HG03460 (cell line): ENCODE measurements around the gene THRB.

Experiments
- ATAC-seq: cut with Tn5 transposase; IDR thresholded peaks from one replicate; pipeline ENCODE4 v1.9.1; 2021; ENCODE audit not compliant: unreplicated experiment

Gene THRB

GRCh38 chr3:24492971-24493551 lies 1.6 kb downstream of the THRB start:
- ATAC-seq: no peak

GRCh38 chr3:24490151-24490550 lies 4.5 kb downstream of the THRB start:
- no peak for ATAC-seq

DNA sequence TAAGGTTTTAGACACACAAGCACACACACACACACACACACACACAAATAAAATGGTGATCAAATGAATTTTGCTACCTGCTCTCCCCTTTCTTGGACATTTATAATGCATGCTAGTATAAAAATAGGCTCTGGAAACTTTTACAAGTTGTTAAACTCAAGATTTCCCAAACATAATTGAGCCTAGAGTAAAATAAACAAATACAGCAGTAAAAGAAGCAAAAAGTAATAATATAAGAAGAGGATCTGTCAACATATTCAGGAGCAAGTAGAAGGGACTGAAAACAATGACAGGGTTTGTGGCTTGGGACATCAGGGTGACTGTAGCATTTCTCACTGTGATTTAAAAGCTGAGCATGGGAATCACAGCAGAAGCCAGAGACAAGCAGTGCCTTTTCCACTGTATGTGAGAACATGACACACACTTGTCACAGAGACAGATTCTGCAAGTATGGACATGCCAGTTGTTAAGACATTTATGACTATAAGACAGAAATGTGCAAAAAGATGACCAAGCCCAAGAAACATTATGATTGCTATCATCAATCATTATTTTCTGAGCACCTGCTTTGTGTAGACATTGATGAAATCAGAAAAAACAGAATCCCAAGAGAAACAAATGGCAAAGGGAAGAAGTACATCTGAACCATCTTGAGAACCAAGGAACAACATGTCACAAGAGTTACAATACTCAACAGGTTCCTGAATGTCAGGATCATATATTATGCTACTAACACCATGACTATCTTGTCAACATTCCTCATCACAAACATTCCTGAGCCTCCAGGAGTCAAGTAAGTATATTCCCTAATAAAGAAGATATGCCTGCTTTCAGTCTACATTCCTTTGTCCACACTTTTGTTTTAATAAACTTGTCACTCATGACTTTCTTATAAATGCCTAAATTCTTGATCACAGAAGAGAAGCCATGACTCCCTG lies 7.1 kb downstream of the THRB start:
- no peak for ATAC-seq

GRCh38 chr3:24485511-24485910 lies 9.1 kb downstream of the THRB start:
- ATAC-seq: no peak

DNA sequence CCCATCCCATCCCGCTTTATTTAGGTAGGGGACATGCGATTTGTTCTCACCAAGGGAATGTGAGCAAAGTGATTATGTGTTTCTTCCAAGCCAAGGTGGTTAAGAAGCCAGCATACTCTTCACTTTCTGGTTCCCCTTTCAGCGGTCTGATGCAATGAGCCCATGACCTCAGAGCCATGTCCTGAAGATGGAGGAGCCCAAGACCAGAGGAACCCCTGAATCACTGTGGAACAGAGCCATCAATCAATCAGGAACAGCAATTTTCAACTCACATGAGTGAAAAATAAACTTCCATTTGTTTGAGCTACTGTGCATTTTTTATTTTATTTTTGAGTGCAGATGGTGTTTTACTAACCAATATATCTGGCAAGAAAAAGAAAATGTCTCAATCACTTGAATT lies 10.8 kb downstream of the THRB start:
- ATAC-seq: no peak

DNA sequence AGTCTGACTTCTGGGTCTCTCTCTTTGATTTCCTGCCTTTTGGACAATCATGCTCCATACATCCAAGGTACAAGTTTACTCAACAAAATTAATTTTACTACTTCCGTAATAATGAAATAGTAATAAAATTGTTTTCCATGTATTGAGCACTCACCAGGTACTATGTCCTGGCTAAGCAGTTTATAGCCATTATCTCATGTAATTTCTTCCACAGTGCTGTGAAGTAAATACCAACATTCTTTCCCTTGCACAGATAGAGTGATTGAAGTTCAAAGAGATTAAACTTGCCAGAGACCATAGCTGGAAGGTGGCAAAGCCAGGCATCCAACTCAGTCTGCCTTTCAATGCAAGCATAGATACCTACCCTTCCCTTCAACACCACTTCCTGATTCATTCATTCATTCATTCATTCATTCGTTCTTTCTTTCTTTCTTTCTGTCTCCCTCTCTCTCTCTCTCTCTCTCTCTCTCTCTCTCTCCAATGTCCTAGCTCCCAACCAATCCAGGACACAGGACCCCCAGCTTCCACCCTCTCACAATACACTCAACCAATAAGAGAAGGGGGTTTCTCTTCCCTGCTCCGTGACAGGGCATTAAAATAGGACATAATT lies 12.4 kb downstream of the THRB start:
- no peak for ATAC-seq

- ATAC-seq: no peak
These were observed 13.5 kb downstream of the THRB start for GRCh38 chr3:24481193-24481592.

DNA sequence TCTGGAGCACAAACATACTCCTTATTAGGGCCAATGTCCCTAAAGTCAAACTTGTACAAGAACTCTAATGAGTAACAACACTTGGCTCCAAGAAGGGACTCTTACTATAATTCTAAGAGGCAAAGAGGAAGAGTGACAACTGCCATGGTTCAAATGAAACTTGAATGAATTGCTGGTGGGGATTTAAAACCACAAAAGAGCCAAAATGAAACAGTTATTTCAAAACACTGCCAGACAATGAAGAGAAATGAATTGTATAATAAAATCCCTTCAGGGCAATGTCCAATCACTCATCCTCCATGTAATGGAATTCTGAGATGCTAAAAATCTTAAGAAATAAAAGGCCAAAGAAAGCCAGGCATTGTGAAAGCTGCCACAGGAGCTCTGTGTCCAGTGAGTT lies 14.2 kb downstream of the THRB start:
- ATAC-seq: no peak

GRCh38 chr3:24479816-24480215 lies 14.8 kb downstream of the THRB start:
- ATAC-seq: no peak

DNA sequence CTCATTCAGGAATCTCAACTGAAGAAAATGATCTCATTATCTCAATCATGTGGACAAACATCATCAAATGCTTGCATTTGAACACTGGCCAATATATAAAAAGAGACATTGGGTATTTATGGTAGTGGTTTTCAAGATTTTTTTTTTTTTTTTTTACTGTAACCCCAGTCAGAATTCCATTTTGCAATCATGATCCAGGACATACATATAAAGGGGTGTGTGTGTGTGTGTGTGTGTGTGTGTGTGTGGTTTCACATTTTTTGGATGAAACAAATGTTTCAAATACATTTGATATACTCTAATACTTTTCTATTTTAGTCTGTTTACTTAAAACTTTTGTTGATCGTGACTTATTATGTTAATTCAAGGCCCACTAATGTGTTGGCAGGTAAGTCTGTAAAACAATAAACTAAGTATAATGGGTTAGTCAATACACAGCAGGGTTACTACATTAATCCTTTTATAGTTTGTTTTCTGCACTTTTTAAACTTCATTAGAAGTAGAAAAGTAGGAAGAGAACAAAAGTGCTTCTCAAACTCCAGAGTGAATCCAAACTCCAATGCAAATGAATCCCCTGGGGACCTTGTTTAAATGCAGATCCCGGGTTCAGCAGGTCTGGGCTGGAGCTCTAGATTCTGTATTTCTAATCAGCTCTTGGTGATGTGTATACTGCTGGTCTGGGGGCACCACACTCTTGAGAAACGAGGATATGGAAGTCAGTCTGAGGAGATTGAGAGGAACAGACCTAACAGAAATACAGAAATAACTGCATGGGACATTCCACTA lies 17.6 kb downstream of the THRB start:
- ATAC-seq: no peak

DNA sequence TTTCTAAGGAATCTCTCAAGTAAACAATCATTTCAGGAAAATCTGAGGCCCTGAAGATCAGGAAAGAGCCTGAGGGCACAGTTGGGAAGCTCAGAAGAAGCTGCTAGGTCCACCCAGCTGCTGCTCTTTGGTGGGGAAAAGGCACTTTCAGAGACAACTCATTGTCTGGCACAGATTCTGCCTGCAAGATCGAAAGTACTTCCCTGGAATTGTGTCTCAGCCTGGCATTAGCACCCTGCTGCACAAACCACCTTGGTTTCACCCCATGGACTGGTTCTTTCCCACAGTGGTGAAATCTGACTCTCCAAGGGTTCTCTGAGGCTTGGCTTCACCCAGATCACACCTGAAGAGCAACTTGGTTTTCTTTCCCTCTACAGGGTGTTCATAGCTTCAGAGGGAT lies 18.7 kb downstream of the THRB start:
- ATAC-seq: no peak

DNA sequence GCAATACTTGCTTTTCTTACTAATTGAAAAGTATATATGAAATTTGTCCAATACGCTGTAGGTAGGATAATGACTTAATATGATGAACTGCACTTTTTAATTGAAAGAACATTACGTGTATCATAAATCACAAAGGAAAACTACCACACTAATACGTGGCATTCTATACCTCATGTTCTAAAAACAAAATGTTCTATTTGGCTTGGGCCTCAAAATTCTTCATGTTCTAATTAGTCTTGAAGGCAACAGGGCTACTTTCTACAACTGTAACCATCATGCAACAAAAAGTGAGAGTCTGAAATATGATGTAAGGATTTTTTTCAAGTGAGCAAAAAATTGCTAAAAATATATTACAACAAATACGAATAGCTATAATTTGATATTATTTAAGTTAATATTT lies 19.8 kb downstream of the THRB start:
- ATAC-seq: no peak

- ATAC-seq: no peak
These were observed 22.3 kb downstream of the THRB start for GRCh38 chr3:24472358-24472757.

GRCh38 chr3:24471486-24471885 lies 23.2 kb downstream of the THRB start:
- ATAC-seq: no peak

- ATAC-seq: no peak
These were observed 24.4 kb downstream of the THRB start for GRCh38 chr3:24470277-24470676.

GRCh38 chr3:24464389-24464788 lies 30.3 kb downstream of the THRB start:
- no peak for ATAC-seq

- no peak for ATAC-seq
These were observed 31.9 kb downstream of the THRB start for GRCh38 chr3:24462737-24463136.

GRCh38 chr3:24460974-24461373 lies 33.7 kb downstream of the THRB start:
- no peak for ATAC-seq

GRCh38 chr3:24457719-24458118 lies 36.9 kb downstream of the THRB start:
- ATAC-seq: no peak

DNA sequence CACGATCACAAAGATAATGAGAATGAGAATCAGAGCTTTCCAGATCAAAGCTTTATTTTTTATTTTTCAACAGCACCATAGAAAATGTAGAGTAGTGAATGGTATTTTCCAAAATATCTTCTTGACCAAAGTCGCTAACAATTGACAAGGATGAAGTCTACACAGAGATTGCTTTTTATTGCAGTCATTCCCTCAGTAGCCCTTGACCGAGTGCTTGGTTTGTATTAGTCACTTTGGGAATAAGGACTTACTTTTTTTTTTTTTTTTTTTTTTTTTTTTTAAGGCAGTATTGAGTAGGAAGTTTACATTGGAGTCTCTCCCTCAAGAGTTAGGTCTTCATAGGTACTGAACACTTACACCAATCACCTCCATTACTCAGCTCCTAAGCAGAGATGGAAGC lies 39.8 kb downstream of the THRB start:
- ATAC-seq: no peak

DNA sequence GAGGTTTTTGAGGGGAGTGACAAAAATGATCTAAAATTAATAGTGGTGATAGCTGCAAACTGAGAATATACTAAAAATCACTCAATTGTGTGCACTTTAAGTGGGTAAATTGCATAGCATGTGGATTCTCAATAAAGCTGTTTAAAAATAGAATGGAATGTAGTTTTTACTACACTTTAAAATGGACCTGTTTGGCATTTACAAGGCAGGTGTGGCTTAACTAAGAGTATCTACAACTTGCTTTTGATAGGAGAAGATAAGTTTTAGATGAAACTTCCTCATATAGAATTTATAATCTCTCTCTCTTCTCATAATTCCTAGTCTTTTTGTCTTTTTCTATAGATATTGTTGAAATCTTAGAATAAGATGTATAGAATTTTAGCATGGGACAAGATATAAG lies 40.3 kb downstream of the THRB start:
- no peak for ATAC-seq
